ENCODE data around the gene CASP14.

GRCh38 chr19:15091918-15092753, 42.9 kb downstream of the CASP14 start:
- TF ChIP-seq CTCF (IDR thresholded peaks at IDR 0.05): peak in 1 of 3 donors; percentile 70
- no peak for TF ChIP-seq POLR2AphosphoS5 (IDR thresholded peaks at IDR 0.05)
- TF ChIP-seq POLR2A (IDR thresholded peaks at IDR 0.05): no peak

Measured in breast epithelium (tissue), 3 donors.